Stimulated activated naive CD8-positive, alpha-beta T cell treated with anti-CD3 and anti-CD28 coated beads, Interleukin-15, Interleukin-2, amounts not matched to agents 100 ng/mL and 50 ng/mL, for 24 hours (primary cell): ENCODE results near the gene TREML1.
"Not testable (repeated sequence)": the region's sequence is repeated elsewhere in the genome, so short reads cannot be mapped to it uniquely, and the experiment has no call there.

Experiments used
- H3K27ac Mint-ChIP-seq: one replicate; pipeline ENCODE4 v1.8.0; 2021; ENCODE audit warnings: mild to moderate bottlenecking, mixed read lengths
- H3K27me3 Mint-ChIP-seq: one replicate; pipeline ENCODE4 v1.8.0; 2021; ENCODE audit warnings: mixed read lengths
- H3K36me3 Mint-ChIP-seq: one replicate; pipeline ENCODE4 v1.8.0; 2021; ENCODE audit warnings: low read depth, mixed read lengths
- H3K4me1 Mint-ChIP-seq: one replicate; pipeline ENCODE4 v1.8.0; 2021; ENCODE audit warnings: low read depth, mixed read lengths
- H3K4me3 Mint-ChIP-seq: one replicate; pipeline ENCODE4 v1.8.0; 2021; ENCODE audit warnings: mild to moderate bottlenecking, mixed read lengths
- H3K9me3 Mint-ChIP-seq: one replicate; pipeline ENCODE4 v1.8.0; 2021; ENCODE audit warnings: mixed read lengths

Gene TREML1, protein sequence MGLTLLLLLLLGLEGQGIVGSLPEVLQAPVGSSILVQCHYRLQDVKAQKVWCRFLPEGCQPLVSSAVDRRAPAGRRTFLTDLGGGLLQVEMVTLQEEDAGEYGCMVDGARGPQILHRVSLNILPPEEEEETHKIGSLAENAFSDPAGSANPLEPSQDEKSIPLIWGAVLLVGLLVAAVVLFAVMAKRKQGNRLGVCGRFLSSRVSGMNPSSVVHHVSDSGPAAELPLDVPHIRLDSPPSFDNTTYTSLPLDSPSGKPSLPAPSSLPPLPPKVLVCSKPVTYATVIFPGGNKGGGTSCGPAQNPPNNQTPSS

DNA sequence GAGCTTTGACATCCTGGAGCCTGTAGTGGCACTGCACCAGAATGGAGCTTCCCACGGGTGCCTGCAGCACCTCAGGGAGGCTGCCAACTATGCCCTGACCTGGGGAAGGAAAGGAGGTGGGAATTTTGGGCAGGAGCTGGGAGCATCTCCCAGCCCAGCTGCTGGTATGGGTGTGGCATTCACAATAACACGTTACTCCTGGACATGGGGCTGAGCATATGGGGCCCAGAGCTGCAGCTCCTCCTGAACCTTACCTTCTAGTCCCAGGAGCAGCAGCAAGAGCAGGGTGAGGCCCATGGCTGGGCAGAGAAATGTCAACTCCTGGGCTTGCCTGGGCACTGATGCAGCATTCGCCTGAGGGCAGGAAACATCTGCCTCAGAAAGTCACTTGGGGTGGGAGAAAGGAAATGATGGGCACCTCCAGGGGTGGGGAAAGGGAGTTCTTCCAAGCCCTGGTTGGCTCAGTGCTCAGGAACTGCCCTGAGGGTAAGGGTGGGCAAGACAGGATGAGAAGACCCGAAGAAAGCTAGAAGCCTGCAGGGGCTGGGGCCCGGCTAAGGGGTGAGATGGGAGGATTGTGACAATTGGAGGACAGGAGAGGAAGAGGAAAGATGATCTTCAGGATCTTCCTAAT lies at the start of gene TREML1:
Gene TREML1, minus strand, starts transcription at position 356 of the 634 bp plus-strand sequence. Its CDS starts 59 bp downstream, at position 297.
- no peaks in the 10 kb centered on the region for H3K4me1 Mint-ChIP-seq
- no peaks in the 10 kb centered on the region for H3K36me3 Mint-ChIP-seq
- H3K9me3 Mint-ChIP-seq = no peaks in the 10 kb centered on the region
- no peak within 1 kb of the TSS for H3K27ac Mint-ChIP-seq
- no peak within 1 kb of the TSS for H3K4me3 Mint-ChIP-seq
- H3K27me3 Mint-ChIP-seq = peaks cover 3% of the 10 kb centered on the region

DNA sequence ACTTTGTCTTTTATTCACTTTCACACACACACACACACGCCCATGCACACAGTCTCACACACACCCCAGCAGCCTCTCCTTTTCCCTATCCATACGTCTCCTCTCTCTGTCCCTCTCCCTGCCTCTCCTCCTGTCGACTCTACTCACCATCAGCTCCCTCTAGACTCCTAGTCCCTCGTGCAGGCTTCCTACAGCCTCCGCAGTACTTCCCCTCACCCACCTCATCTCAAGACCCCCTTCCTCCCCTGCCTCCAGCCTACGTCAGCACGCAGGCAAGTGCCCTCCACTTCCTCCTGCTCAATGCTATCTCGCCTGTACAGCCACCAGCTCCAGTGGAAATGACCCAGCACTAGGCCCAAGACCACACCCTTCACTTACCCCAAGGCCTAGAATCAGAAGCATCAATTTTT lies 47.6 kb upstream of the TREML1 start:
- Mint-ChIP-seq H3K9me3 (no peaks in the 10 kb centered on the region), H3K27me3 (no peaks in the 10 kb centered on the region), H3K4me3 (peak overlapping the region; percentile 59), H3K36me3 (no peaks in the 10 kb centered on the region), H3K4me1 (peaks cover 53% of the 10 kb centered on the region), H3K27ac (peak overlapping the region; percentile 89)

DNA sequence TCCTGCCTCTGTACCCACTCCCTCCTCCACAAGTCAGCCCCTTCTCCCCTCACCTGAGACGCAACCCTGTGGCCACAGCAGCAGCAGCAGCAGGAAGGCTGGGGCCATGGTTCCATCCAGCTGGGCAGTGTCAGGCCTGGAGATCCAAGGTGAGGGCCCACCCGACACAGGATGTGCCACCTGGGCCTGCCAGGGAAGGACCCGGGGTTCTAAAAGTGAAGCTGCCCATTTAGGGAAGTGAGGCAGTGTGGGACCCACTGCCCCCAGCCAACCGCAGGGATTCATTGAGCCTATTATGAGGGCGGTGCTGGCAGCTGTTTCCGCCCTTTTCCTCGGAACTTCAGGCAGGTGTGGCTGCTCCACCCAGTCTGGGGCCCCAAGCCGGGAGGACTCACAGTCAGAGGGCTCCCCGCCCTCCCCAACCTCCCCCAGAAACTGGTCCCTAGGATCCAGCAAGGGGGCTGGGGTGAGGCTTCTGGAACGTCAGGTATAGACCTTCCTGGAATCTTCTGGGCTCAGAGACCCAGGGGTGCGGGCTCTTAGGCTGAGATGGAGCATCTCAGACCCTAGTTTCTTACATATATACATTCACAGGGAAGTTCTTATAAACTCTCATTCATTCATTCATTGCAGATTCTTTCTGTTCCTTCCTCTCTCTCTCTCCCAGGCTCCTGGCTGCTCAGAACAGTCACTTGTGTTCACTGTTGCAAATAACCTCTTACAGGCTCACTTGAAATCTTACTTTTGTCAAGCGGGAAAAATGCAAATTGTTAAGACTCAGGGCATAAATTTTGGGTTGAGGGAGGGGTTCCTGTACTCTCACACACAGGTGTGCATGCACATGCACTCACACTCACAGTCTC lies 47.0 kb upstream of the TREML1 start, which contains the start of gene TREML2:
Gene TREML2, minus strand, starts transcription at position 249 of the 863 bp plus-strand sequence. Its CDS starts 141 bp downstream, at position 108.
- Mint-ChIP-seq H3K4me1 (peaks cover 53% of the 10 kb centered on the region), H3K27me3 (no peaks in the 10 kb centered on the region), H3K36me3 (no peaks in the 10 kb centered on the region)

DNA sequence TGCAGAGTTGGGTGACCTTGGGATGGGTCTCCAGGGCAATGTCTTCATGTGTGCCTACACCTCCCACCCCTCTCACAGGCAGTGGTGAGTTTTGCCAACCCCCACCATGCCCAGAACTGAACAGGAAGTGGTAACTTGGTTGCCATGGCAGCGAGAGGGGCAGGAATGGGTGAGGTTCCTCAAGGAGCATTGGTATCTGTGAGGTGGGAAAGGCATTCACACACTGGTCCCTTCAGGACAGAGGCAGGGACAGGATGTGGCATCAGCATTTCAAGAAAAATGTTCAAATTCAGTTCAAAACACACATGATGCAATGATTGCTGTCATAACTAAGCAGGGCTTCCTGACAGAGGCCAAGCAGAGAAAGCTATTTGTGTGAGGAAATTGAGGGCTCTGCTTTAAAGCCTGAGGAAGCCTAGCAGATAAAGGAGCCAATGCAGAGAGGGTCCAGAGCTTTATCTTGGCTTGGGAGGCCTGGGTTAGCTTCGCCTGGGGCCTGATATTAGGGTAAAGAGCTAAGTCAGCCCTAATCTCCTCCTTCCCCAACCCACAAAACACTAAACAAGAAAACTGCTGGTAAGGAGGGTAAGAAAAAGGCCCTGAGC lies 46.3 kb upstream of the TREML1 start:
- Mint-ChIP-seq H3K4me3 (peak overlapping the region; percentile 59), H3K36me3 (no peaks in the 10 kb centered on the region), H3K27me3 (no peaks in the 10 kb centered on the region), H3K4me1 (peaks cover 53% of the 10 kb centered on the region), H3K27ac (peak overlapping the region; percentile 89), H3K9me3 (no peaks in the 10 kb centered on the region)

More for the DNA sequence above, 47.0 kb upstream of the TREML1 start, which contains the start of gene TREML2:
- Mint-ChIP-seq H3K27ac (peak within 1 kb of the TSS; percentile 89), H3K9me3 (no peaks in the 10 kb centered on the region), H3K4me3 (peak within 1 kb of the TSS; percentile 59)

DNA sequence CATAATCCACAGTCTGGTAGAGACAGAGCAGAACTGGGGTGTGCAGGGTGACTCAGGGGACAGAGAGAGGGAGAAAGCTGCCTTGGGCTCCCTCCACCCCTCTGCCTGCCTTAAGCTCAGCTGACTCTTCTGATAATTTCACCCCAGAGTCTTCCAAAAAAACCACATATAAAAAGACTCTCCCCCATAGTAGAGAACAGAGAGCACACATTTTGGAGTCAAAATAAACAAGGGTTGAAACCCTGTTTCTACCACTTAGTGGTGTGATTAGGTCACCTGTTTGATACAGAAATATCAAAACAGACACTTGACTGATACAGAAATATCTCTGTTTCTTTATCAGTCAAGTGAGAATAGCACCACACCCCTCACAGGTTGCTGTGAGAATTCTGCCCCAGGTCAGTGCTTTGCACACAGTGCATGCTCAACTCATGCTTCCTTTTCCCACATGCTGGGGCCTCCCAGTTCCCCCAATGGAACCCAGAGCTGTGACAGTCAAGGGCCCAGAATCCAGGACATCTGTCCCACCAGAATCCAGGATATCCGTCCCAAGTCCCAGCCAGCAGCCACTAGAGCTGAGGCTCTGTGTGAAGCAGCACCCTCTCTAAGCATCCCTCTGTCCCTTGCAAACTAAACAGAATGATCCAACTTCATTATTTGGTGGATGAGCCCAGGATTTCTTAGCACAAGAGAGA lies 45.6 kb upstream of the TREML1 start:
- Mint-ChIP-seq H3K9me3 (no peaks in the 10 kb centered on the region), H3K4me3 (peak overlapping the region; percentile 59), H3K27me3 (no peaks in the 10 kb centered on the region), H3K27ac (peak overlapping the region; percentile 89), H3K4me1 (peaks cover 53% of the 10 kb centered on the region), H3K36me3 (no peaks in the 10 kb centered on the region)

DNA sequence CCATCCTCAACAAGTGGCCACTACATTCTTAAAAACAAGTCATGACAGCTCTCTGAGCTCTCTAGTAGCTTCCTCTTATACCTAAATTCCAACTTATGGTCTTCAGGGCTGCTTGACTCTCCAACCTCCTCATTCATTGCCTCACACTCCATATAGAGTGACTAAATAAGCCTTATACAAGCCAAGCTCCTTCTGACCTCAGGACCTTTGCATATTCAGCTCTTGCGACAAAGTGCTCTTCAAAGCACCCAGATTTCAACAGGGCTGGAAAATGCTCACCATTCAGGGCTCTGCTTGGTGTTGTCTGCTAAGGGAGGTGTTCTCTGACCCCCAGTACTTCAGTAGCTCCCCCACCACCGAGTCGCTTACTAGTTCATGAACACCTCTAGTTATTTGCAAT lies 43.1 kb upstream of the TREML1 start:
- Mint-ChIP-seq H3K27me3 (no peaks in the 10 kb centered on the region), H3K4me3 (no peak overlapping the region), H3K9me3 (no peaks in the 10 kb centered on the region), H3K27ac (peak overlapping the region; percentile 10), H3K4me1 (peaks cover 50% of the 10 kb centered on the region), H3K36me3 (no peaks in the 10 kb centered on the region)

DNA sequence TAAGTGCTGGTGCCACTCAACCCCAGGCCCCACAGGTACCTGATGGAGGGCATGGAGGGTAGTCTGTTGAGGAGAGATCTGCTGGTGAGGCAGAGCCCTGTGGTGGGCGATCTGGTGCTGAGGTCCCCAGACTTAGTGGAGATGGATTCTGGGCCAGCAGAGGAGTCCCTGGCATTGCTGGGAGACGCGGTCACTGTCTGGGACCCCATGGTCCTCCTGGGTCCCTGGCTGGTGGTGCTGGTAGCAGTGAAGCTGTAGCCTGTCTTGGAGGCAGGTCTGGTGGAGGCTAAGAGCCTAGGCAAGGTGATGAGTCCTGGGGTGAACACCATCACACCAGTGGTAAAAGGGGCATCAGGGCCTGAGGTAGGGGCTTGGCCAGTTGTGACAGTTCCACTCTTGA lies 40.2 kb upstream of the TREML1 start:
- Mint-ChIP-seq H3K4me3 (no peak overlapping the region), H3K27ac (no peak overlapping the region), H3K27me3 (no peaks in the 10 kb centered on the region), H3K36me3 (no peaks in the 10 kb centered on the region), H3K9me3 (no peaks in the 10 kb centered on the region), H3K4me1 (peaks cover 21% of the 10 kb centered on the region)

DNA sequence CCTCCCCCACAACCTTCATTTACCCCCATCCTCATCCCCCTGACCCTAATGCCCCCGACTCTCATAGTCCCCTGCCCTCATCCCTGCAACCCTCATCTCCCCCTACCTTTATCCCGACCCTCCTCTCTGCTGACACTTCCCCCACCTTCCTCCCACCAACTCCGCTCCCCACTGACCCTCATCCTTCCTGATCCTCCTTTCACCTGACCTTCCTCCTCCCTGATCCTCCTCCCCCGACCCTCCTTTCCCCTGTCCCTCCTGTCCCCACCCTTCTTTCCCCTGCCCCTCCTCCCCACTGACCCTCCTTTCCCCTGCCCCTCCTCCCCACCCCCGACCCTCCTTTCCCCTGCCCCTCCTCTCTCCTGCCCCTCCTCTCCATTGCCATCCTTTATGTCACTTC lies 39.7 kb upstream of the TREML1 start:
- Mint-ChIP-seq H3K27me3 (no peaks in the 10 kb centered on the region), H3K36me3 (no peaks in the 10 kb centered on the region), H3K4me3 (no peak overlapping the region), H3K9me3 (no peaks in the 10 kb centered on the region), H3K4me1 (peaks cover 16% of the 10 kb centered on the region), H3K27ac (no peak overlapping the region)

DNA sequence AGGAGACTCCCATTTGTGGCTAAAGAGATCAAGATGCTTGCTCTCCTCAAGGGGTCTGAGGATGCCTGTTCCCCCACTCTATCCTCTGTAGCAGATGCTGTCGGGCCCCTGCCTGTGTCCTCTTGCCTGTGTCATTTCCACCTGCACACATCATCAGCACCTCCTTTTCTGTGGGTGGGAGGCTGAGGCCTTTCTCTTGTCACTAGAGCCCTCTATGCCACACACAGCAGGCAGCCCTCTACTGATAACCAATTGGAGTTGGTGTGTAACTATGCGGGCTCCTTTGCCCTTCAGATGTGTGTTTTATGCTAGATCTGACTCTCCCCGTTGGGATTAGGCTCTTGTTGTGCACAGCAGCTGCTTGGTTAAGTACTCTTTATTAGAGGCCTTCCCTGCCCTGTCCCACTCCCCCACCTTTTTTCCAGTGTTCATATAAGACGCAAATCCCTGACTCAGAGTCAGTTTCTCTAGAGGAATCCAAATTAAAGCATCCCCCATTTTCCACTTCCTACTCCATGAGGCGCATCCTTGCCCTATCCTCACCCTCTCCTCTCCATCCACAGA lies 39.1 kb upstream of the TREML1 start:
- no peaks in the 10 kb centered on the region for H3K27me3 Mint-ChIP-seq
- no peak overlapping the region for H3K4me3 Mint-ChIP-seq
- peaks cover 10% of the 10 kb centered on the region for H3K4me1 Mint-ChIP-seq
- no peaks in the 10 kb centered on the region for H3K9me3 Mint-ChIP-seq
- no peaks in the 10 kb centered on the region for H3K36me3 Mint-ChIP-seq
- H3K27ac Mint-ChIP-seq = no peak overlapping the region

DNA sequence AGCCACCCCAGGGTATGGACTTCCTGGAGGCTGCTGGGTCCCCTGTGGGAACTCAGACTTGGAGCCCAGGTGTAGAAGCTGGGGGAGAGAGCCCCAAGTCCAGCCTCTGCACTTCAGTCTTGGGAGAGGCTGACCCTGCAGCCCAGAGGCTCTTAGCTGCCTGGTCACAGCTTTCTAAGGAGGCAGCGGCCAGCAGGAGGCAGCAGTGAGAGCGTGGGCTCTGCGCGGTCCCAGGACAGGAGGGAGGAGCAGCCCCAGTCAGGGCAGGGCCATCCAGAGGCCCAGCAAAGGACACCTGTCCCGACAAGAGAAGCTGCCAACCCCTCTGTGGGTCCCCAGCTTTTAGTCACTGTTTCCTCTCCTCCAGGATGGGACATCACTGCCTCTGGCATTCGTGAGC lies 37.4 kb upstream of the TREML1 start:
- H3K9me3 Mint-ChIP-seq = no peaks in the 10 kb centered on the region
- H3K4me1 Mint-ChIP-seq = peaks cover 6% of the 10 kb centered on the region
- H3K36me3 Mint-ChIP-seq = no peaks in the 10 kb centered on the region
- no peak overlapping the region for H3K4me3 Mint-ChIP-seq
- no peaks in the 10 kb centered on the region for H3K27me3 Mint-ChIP-seq
- no peak overlapping the region for H3K27ac Mint-ChIP-seq

DNA sequence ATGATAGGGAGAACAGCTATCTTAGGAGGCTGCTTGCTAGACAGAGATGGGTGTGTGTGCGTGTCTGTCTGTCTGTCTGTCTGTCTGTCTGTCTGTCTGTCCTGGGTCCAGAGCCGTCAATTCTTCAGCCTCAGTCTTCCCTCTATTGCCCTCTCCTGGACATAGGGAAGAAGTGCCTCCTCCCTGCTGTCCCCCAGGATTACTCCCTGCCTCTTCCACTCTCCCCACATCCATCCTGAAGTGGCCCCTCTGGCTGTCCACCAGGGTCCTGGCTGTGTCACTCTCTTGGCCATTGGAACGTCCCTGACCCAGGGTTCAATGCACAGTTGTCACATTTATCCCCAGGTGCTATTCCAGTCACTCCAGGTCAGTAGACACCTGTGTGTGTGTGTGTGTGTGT lies 36.6 kb upstream of the TREML1 start:
- Mint-ChIP-seq H3K36me3 (no peaks in the 10 kb centered on the region), H3K4me1 (peaks cover 10% of the 10 kb centered on the region), H3K27ac (no peak overlapping the region), H3K4me3 (no peak overlapping the region), H3K9me3 (no peaks in the 10 kb centered on the region), H3K27me3 (no peaks in the 10 kb centered on the region)

DNA sequence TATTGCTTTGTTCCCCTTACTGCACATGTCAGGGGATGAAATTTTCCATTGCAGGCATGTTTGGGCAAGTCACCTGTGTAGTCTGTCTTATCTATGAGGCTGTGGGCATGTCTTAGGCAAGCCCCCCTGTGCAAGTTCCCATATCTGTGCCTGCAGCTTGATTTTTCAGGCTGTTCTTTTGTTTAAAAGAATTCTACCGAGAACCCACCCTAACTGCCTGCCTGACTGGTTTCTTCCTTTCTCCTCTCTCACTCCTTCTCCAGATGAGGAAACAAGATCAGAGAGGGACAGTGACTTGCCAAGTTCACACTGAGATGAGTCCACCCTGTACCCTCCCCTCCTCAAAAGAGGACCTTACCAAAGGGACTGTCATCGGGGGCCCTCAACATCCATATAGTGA lies 35.8 kb upstream of the TREML1 start:
- Mint-ChIP-seq H3K4me3 (no peak overlapping the region), H3K4me1 (peaks cover 15% of the 10 kb centered on the region), H3K27me3 (no peaks in the 10 kb centered on the region), H3K9me3 (no peaks in the 10 kb centered on the region), H3K36me3 (no peaks in the 10 kb centered on the region), H3K27ac (no peak overlapping the region)

DNA sequence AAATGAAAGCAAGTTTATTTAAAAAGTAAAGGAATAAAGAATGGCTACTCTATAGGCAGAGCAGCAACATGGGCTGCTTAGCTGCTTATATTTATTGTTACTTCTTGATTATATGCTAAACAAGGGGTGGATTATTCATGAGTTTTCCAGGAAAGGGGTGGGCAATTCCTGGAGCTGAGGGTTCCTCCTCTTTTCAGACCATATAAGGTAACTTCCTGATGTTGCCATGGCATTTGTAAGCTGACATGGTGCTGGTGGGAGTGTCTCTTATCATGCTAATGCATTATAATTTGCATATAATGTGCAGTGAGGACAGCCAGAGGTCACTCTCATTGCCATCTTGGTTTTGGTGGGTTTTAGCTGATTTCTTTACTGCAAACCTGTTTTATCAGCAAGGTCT lies 34.9 kb upstream of the TREML1 start:
- not testable (repeated sequence) for H3K9me3 Mint-ChIP-seq, H3K36me3 Mint-ChIP-seq, H3K27me3 Mint-ChIP-seq, H3K4me3 Mint-ChIP-seq, H3K27ac Mint-ChIP-seq
- H3K4me1 Mint-ChIP-seq = peaks cover 15% of the 10 kb centered on the region
